HepG2 (cell line): Measurements from ENCODE around the gene DBNDD2. TPM values are rescaled to one million over a fixed set of nuclear protein-coding genes. Genes with fewer than 3 reads are reported as not detected.
A peak's percentile ranks its signal among the peaks of the same experiment; 100 is the strongest.

ENCODE experiments used
- ATAC-seq: fragments of 200-7000 bp; cut with Tn5 transposase; 3 replicates; pipeline ENCODE4 v1.9.1; 2020; ENCODE audit warnings: mild to moderate bottlenecking, moderate library complexity
- BruUV-seq: library from RNA; stranded (reverse); fragments of 400-500 nt; replicated peaks from 2 replicates; lab custom pipeline; 2021; lab: Mats Ljungman, UMichigan
- CTCF ChIA-PET: fragments of 300-600 bp; formaldehyde crosslinking; extraction: SDS; loops from one replicate; lab custom pipeline; 2021; ENCODE audit warnings: low total read pairs, inconsistent platforms, low intra/inter-chr PET ratio; lab: Yijun Ruan, JAX
- POLR2A ChIA-PET: fragments of 350-600 bp; sonication (Branson Sonifier 250); formaldehyde crosslinking; loops from one replicate; lab custom pipeline; 2020; ENCODE audit warnings: antibody characterized with exemption, inconsistent platforms; lab: Yijun Ruan, JAX
- DNase-seq: peaks from one replicate; pipeline ENCODE4 v3.0.0-alpha.2; 2015; ENCODE audit warnings: low spot score
- FAIRE-seq: peaks from 3 replicates; lab custom pipeline; 2011; peaks lifted over from hg19 to GRCh38; lab: Jason Lieb, UNC
- H2AFZ ChIP-seq: one replicate; pipeline ENCODE4 v1.6.1; 2011; ENCODE audit warnings: low read length, inconsistent platforms
- H3K27ac ChIP-seq: fragments of 300-600 bp; 3 replicates; pipeline ENCODE4 v1.8.0; 2011; ENCODE audit warnings: mixed run types, mild to moderate bottlenecking, mixed read lengths, low read length, inconsistent platforms; ENCODE audit not compliant: insufficient read depth; ENCODE audit errors: extremely low read length
- H3K27me3 ChIP-seq, 2 experiments: fragments of 200-600 bp in 1 of 2; 2 replicates in 1 of 2; 3 replicates in 1 of 2; pipeline versions ENCODE4 v1.6.0 to v1.8.0; 2011; ENCODE audit warnings: low read length in 2 of 2, mild to moderate bottlenecking in 2 of 2, moderate library complexity in 2 of 2, inconsistent platforms in 1 of 2; ENCODE audit not compliant: insufficient read depth in 2 of 2, control insufficient read depth in 1 of 2
- H3K36me3 ChIP-seq, 2 experiments: fragments of 200-600 bp in 1 of 2; replicated peaks in 1 of 2; 2 replicates in 1 of 2; 3 replicates in 1 of 2; pipeline versions ENCODE4 v1.5.1 to v1.8.0; 2011; ENCODE audit warnings: low read length in 2 of 2, inconsistent platforms in 1 of 2; ENCODE audit not compliant: insufficient read depth in 2 of 2, control insufficient read depth in 1 of 2
- H3K4me1 ChIP-seq: 2 replicates; pipeline ENCODE4 v1.5.1; 2012; ENCODE audit warnings: low read length, inconsistent platforms; ENCODE audit not compliant: insufficient read depth
- H3K4me2 ChIP-seq: 2 replicates; pipeline ENCODE4 v1.6.0; 2011; ENCODE audit warnings: low read depth, low read length, inconsistent platforms
- H3K4me3 ChIP-seq, 3 experiments: fragments of 200-600 bp in 1 of 3; sonication (generic), shearing (Covaris generic) in 1 of 3; replicated peaks in 1 of 3; 2 replicates each; pipeline ENCODE4 v1.5.1; 2011 to 2016; ENCODE audit warnings: low read length in 3 of 3, inconsistent platforms in 2 of 3, low read depth in 2 of 3, mild to moderate bottlenecking in 2 of 3, control low read depth in 1 of 3, mixed read lengths in 1 of 3; ENCODE audit not compliant: insufficient read depth in 1 of 3
- H3K79me2 ChIP-seq: one replicate; pipeline ENCODE4 v1.6.1; 2011; ENCODE audit warnings: low read length, inconsistent platforms; ENCODE audit not compliant: insufficient read depth
- H3K9ac ChIP-seq: 2 replicates; pipeline ENCODE4 v1.6.0; 2011; ENCODE audit warnings: mild to moderate bottlenecking, low read depth, low read length, inconsistent platforms; ENCODE audit not compliant: insufficient read depth
- H3K9me3 ChIP-seq: 2 replicates; pipeline ENCODE4 v1.5.1; 2012; ENCODE audit warnings: mild to moderate bottlenecking, low read length
- H4K20me1 ChIP-seq: 2 replicates; pipeline ENCODE4 v1.6.0; 2011; ENCODE audit warnings: inconsistent platforms, mild to moderate bottlenecking, low read length, moderate library complexity; ENCODE audit not compliant: insufficient read depth
- ARID5B ChIP-seq: IDR thresholded peaks from 2 replicates; pipeline ENCODE4 v1.4.0; 2020; ENCODE audit warnings: mild to moderate bottlenecking, missing genetic modification reagents
- BHLHE40 ChIP-seq: IDR thresholded peaks from 2 replicates; pipeline ENCODE4 v1.6.1; 2011; ENCODE audit warnings: low read length, improper control_type of control experiment
- CEBPG ChIP-seq: IDR thresholded peaks from 2 replicates; pipeline ENCODE4 v1.6.1; 2016
- CENPBD1 ChIP-seq: sonication (generic); formaldehyde crosslinking; IDR thresholded peaks from 2 replicates; pipeline ENCODE4 v1.8.0; 2022; ENCODE audit warnings: missing genetic modification reagents, low read depth, mild to moderate bottlenecking, borderline replicate concordance
- KLF16 ChIP-seq, 2 experiments: sonication (generic) in 1 of 2; formaldehyde crosslinking in 1 of 2; IDR thresholded peaks; 2 replicates each; pipeline versions ENCODE4 v1.6.1 to v1.8.0; 2016 to 2023; ENCODE audit warnings: missing genetic modification reagents in 2 of 2, missing compliant biosample characterization in 1 of 2
- MLLT10 ChIP-seq: sonication (generic); formaldehyde crosslinking; IDR thresholded peaks from 2 replicates; pipeline ENCODE4 v1.4.0; 2020; ENCODE audit warnings: missing genetic modification reagents
- NR2F1 ChIP-seq, 2 experiments: fragments of 450-650 bp in 1 of 2; formaldehyde crosslinking in 1 of 2; IDR thresholded peaks; 2 replicates each; pipeline versions ENCODE4 v1.5.0 to v1.6.1; 2016 to 2020; ENCODE audit warnings: mild to moderate bottlenecking in 1 of 2, missing compliant biosample characterization in 1 of 2, missing genetic modification reagents in 1 of 2, moderate library complexity in 1 of 2
- NR3C1 ChIP-seq: sonication (generic); formaldehyde crosslinking; IDR thresholded peaks from 2 replicates; pipeline ENCODE4 v1.4.0; 2020; ENCODE audit warnings: missing genetic modification reagents
- SALL2 ChIP-seq: sonication (generic); formaldehyde crosslinking; IDR thresholded peaks from 2 replicates; pipeline ENCODE4 v1.8.1; 2023; ENCODE audit warnings: mild to moderate bottlenecking, missing genetic modification reagents, inconsistent platforms
- SRSF9 ChIP-seq: fragments of 200-400 bp; formaldehyde crosslinking; IDR thresholded peaks from 2 replicates; pipeline ENCODE4 v1.6.1; 2018; ENCODE audit warnings: borderline replicate concordance, mild to moderate bottlenecking, low read depth, low read length; ENCODE audit not compliant: insufficient read depth, poor library complexity, severe bottlenecking
- TBX2 ChIP-seq: sonication (generic); formaldehyde crosslinking; IDR thresholded peaks from 2 replicates; pipeline ENCODE4 v1.5.0; 2020; ENCODE audit warnings: missing genetic modification reagents, mild to moderate bottlenecking, borderline replicate concordance
- TMF1 ChIP-seq: sonication (generic); formaldehyde crosslinking; IDR thresholded peaks from 2 replicates; pipeline ENCODE4 v1.8.1; 2022; ENCODE audit warnings: low read depth, missing genetic modification reagents
- WIZ ChIP-seq: sonication (generic); formaldehyde crosslinking; IDR thresholded peaks from 2 replicates; pipeline ENCODE4 v1.5.1; 2020; ENCODE audit warnings: mild to moderate bottlenecking, missing genetic modification reagents
- ZNF251 ChIP-seq: sonication (generic); formaldehyde crosslinking; IDR thresholded peaks from 2 replicates; pipeline ENCODE4 v1.9.0; 2021; ENCODE audit warnings: mild to moderate bottlenecking, missing genetic modification reagents
- ZNF256 ChIP-seq: sonication (generic); formaldehyde crosslinking; conservative IDR thresholded peaks from 2 replicates; pipeline ENCODE4 v1.4.0; 2020; ENCODE audit warnings: missing genetic modification reagents
- ZNF367 ChIP-seq: sonication (generic); formaldehyde crosslinking; IDR thresholded peaks from 2 replicates; pipeline ENCODE4 v1.4.0; 2020; ENCODE audit warnings: missing genetic modification reagents, borderline replicate concordance
- ZNF550 ChIP-seq: sonication (generic); formaldehyde crosslinking; IDR thresholded peaks from 2 replicates; pipeline ENCODE4 v1.4.0; 2020; ENCODE audit warnings: mild to moderate bottlenecking, missing genetic modification reagents, borderline replicate concordance
- WGBS: methylation state at CpG from one replicate; pipeline ENCODE4 v1.1.6; 2017; ENCODE audit warnings: low lambda C conversion rate; 5-methylcytosine and 5-hydroxymethylcytosine counted together
- in situ Hi-C: cut with HindIII; loops from 2 replicates; pipeline ENCODE4 v1.10.0; 2017; ENCODE audit warnings: low pct_unique_long_range_greater_than_20kb; ENCODE audit not compliant: extremely low pct_ligation_motif_present
- intact Hi-C: fragments of 100-400 bp; cut with micrococcal nuclease; formaldehyde crosslinking; loops from one replicate; pipeline ENCODE4 v1.10.0; 2022; ENCODE audit not compliant: unreplicated experiment
- polyA plus RNA-seq, 8 experiments: library from polyadenylated mRNA; depleted of rRNA in 3 of 8; stranded (reverse) in 7 of 8; unstranded in 1 of 8; fragments of >200 nt; fragmentation: Illumina TruSeq in 4 of 8; extraction: Trizol in 4 of 8; gene quantifications; 2 replicates each; pipeline versions ENCODE4 v1.2.1 to v1.2.3, GENCODE V29; 2011 to 2016; ENCODE audit warnings: low read depth in 4 of 8, missing spikeins in 1 of 8, mixed read lengths in 1 of 8; ENCODE audit not compliant: insufficient read depth in 1 of 8
- total RNA-seq, 5 experiments: library from RNA; depleted of rRNA; stranded (reverse); fragments of >200 nt; fragmentation: Illumina TruSeq; extraction: Trizol; gene quantifications; 2 replicates each; pipeline ENCODE4 v1.2.3, GENCODE V29; 2016; ENCODE audit warnings: low read depth in 1 of 5
- TF ChIP-seq, protein P1 (sequence below): sonication (generic); formaldehyde crosslinking; conservative IDR thresholded peaks from 2 replicates; pipeline ENCODE4 v1.8.1; 2023; ENCODE audit warnings: missing genetic modification reagents

Gene DBNDD2
- total and polyA plus RNA-seq, 2 of the 13 experiments (the other 11 are each of a cell fraction or from before 2014, with no cell fraction given): 16.7 to 47.6 TPM

GRCh38 chr20:45363611-45364492 lies 44.2 kb upstream of the DBNDD2 start:
- Histone ChIP-seq H2AFZ (no peak overlapping the region), H3K4me1 (peaks cover 56% of the 10 kb centered on the region), H3K9ac (peak overlapping the region; percentile 93), H3K9me3 (no peaks in the 10 kb centered on the region), H4K20me1 (peaks cover 5% of the 10 kb centered on the region; the same call in 1 of the 2 replicates), H3K27ac (peak overlapping the region; percentile 92), H3K4me2 (peak overlapping the region; percentile 94), H3K4me3 (peak overlapping the region; percentile 78 to 95 (median 91)), H3K79me2 (peaks cover 13% of the 10 kb centered on the region), H3K36me3 (peaks cover 20 to 32% of the 10 kb centered on the region in 2 experiments), H3K27me3 (no peaks in the 10 kb centered on the region; a peak in 1 of 5 replicates)
- FAIRE-seq (no peak), DNase-seq (no peak), ATAC-seq (no peak)
- ChIA-PET POLR2A (interaction anchor here (1.1 to 29.5 kb wide), 18 partner anchors 7 to 428 kb away, joined by 3 to 1422 read pairs (median 8); partner anchors contain the start of genes DNTTIP1, PIGT, SDC4 and WFDC3), CTCF (interaction anchor here (1.3 to 2.8 kb wide), 3 partner anchors 41 to 123 kb away, joined by 4 to 22 read pairs (median 11); no protein-coding TSS in a partner anchor)
- WGBS: 10% methylated on average over 23 of the region's 23 CpGs
- BruUV-seq: TSS peak; percentile 30
- intact Hi-C loops: loop anchor here (1.0 to 5.0 kb wide), 4 partner anchors 41 to 408 kb away; partner anchors contain the start of gene PIGT
- in situ Hi-C loops: no loop called here
- TF ChIP-seq SALL2 (CRISPR knock-in tag) (no peak), CENPBD1 (CRISPR knock-in tag) (0 out of 2 replicates have a peak, but pooled peaks have one; percentile 3), MLLT10 (no peak), KLF16 (CRISPR knock-in tag; IDR thresholded peaks at IDR 0.05) (no peak), ZNF256 (no peak), CEBPG (CRISPR knock-in tag) (0 out of 2 replicates have a peak, but pooled peaks have one; percentile 0), SRSF9 (no peak), ZNF251 (CRISPR knock-in tag) (no peak; the same call in 1 of the 2 replicates), NR2F1 (CRISPR knock-in tag; IDR thresholded peaks at IDR 0.05) (no peak; a peak in 1 of 4 replicates), TBX2 (CRISPR knock-in tag) (no peak), ZNF550 (CRISPR knock-in tag) (no peak), WIZ (no peak), NR3C1 (CRISPR knock-in tag) (no peak), ARID5B (CRISPR knock-in tag) (no peak), TMF1 (CRISPR knock-in tag) (no peak), ZNF367 (CRISPR knock-in tag) (no peak), BHLHE40 (no peak)
- TF ChIP-seq, protein P1, sequence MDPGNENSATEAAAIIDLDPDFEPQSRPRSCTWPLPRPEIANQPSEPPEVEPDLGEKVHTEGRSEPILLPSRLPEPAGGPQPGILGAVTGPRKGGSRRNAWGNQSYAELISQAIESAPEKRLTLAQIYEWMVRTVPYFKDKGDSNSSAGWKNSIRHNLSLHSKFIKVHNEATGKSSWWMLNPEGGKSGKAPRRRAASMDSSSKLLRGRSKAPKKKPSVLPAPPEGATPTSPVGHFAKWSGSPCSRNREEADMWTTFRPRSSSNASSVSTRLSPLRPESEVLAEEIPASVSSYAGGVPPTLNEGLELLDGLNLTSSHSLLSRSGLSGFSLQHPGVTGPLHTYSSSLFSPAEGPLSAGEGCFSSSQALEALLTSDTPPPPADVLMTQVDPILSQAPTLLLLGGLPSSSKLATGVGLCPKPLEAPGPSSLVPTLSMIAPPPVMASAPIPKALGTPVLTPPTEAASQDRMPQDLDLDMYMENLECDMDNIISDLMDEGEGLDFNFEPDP (CRISPR knock-in tag): no peak
